ENCODE data around the gene PLPP3.

The PLPP3 gene

GRCh38 chr1:56545711-56546110 is 33.7 kb downstream of the PLPP3 start:
- DNase-seq: no peak

- no peak for DNase-seq
Measured at GRCh38 chr1:56543783-56544612, 35.4 kb downstream of the PLPP3 start.

- DNase-seq: no peak
Measured at GRCh38 chr1:56542651-56543050, 36.7 kb downstream of the PLPP3 start.

GRCh38 chr1:56541408-56541807 is 38.0 kb downstream of the PLPP3 start:
- no peak for DNase-seq

- no peak for DNase-seq
Measured at GRCh38 chr1:56540467-56540866, 38.9 kb downstream of the PLPP3 start.

GRCh38 chr1:56539520-56539931 is 39.8 kb downstream of the PLPP3 start:
- no peak for DNase-seq

GRCh38 chr1:56538532-56538931 is 40.8 kb downstream of the PLPP3 start:
- DNase-seq: no peak

GRCh38 chr1:56537660-56538059 is 41.7 kb downstream of the PLPP3 start:
- no peak for DNase-seq

GRCh38 chr1:56535939-56536338 is 43.4 kb downstream of the PLPP3 start:
- no peak for DNase-seq

GRCh38 chr1:56535362-56535761 is 44.0 kb downstream of the PLPP3 start:
- DNase-seq: no peak

- no peak for DNase-seq
Measured at GRCh38 chr1:56534130-56534651, 45.2 kb downstream of the PLPP3 start.

- no peak for DNase-seq
Measured at GRCh38 chr1:56533621-56534020, 45.7 kb downstream of the PLPP3 start.

- DNase-seq: no peak
Measured at GRCh38 chr1:56533197-56533596, 46.2 kb downstream of the PLPP3 start.

- no peak for DNase-seq
Measured at GRCh38 chr1:56532350-56532683, 47.0 kb downstream of the PLPP3 start.

- no peak for DNase-seq
Measured at GRCh38 chr1:56531624-56532349, 47.6 kb downstream of the PLPP3 start.

GRCh38 chr1:56529801-56530200 is 49.6 kb downstream of the PLPP3 start:
- DNase-seq: no peak

- no peak for DNase-seq
Measured at GRCh38 chr1:56527548-56528302, 51.6 kb downstream of the PLPP3 start.

GRCh38 chr1:56526571-56527174 is 52.7 kb downstream of the PLPP3 start:
- no peak for DNase-seq

GRCh38 chr1:56525489-56526041 is 53.8 kb downstream of the PLPP3 start:
- DNase-seq: no peak

GRCh38 chr1:56524263-56524662 is 55.1 kb downstream of the PLPP3 start:
- DNase-seq: no peak

- no peak for DNase-seq
Measured at GRCh38 chr1:56522680-56523079, 56.7 kb downstream of the PLPP3 start.

- no peak for DNase-seq
Measured at GRCh38 chr1:56520016-56520601, 59.3 kb downstream of the PLPP3 start.
